DOHH2 (cell line): ENCODE measurements around the gene SLC4A1AP.

Experiments used
- EZH2phosphoT487 ChIP-seq: fragments of 200-600 bp; sonication (generic); IDR thresholded peaks from 2 replicates; pipeline ENCODE4 v1.6.1; 2017; ENCODE audit warnings: borderline replicate concordance, mild to moderate bottlenecking, antibody characterized with exemption, low read length, moderate library complexity, mixed read lengths
- TF ChIP-seq, protein P1 (sequence below): fragments of 200-600 bp; sonication (generic); IDR thresholded peaks from one replicate; pipeline ENCODE4 v1.5.1; 2014; ENCODE audit warnings: antibody characterized with exemption, mild to moderate bottlenecking, low read depth, low read length; ENCODE audit not compliant: poor library complexity, severe bottlenecking

DNA sequence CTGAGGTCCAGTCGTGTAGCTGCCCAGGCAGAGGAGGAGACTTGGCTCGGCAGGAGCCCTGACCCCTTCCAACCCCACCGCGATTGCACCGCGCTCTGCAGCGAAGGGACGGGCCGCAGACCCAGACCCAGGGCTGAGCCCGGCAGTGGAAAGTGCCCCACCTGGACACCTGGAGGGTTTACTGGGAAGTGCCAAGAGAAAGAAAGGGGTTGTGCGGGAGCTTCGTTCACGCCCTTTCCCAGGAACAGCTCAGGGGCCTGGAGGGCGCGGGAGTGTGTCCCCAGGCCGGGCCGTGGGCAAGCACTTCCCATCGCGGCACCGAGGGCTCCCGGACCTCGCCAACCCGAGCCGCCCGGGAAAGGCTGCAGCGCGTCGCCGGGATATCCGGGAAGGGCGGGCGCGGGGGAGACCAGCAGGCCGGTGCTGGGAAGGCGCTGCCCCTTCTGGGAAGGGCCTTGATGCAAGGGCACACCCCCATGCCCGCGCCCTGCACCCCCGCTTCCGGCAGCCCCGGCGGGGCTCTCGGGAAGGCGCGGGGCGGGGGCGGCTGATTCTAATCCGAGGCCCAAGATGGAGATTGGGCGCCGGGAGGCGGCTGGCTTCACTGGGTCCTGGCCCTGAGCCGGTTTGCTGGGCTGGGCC, 71.7 kb downstream of the SLC4A1AP start:
- TF ChIP-seq, protein P1, sequence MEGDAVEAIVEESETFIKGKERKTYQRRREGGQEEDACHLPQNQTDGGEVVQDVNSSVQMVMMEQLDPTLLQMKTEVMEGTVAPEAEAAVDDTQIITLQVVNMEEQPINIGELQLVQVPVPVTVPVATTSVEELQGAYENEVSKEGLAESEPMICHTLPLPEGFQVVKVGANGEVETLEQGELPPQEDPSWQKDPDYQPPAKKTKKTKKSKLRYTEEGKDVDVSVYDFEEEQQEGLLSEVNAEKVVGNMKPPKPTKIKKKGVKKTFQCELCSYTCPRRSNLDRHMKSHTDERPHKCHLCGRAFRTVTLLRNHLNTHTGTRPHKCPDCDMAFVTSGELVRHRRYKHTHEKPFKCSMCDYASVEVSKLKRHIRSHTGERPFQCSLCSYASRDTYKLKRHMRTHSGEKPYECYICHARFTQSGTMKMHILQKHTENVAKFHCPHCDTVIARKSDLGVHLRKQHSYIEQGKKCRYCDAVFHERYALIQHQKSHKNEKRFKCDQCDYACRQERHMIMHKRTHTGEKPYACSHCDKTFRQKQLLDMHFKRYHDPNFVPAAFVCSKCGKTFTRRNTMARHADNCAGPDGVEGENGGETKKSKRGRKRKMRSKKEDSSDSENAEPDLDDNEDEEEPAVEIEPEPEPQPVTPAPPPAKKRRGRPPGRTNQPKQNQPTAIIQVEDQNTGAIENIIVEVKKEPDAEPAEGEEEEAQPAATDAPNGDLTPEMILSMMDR = no peak
- TF ChIP-seq EZH2phosphoT487 = no peak
